Activated CD8-positive, alpha-beta T cell treated with anti-CD3 and anti-CD28 coated beads for 36 hours (primary cell): ENCODE data around the gene MOAP1. TPM values are rescaled to one million over a fixed set of nuclear protein-coding genes. Genes with fewer than 3 reads are reported as not detected.
A peak's percentile ranks its signal among the peaks of the same experiment; 100 is the strongest.
"Not testable (repeated sequence)": the region's sequence is repeated elsewhere in the genome, so short reads cannot be mapped to it uniquely, and the experiment has no call there.

ENCODE experiments used
- ATAC-seq: fragments of 200-7000 bp; cut with Tn5 transposase; one replicate; pipeline ENCODE4 v1.10.0; 2021; ENCODE audit warnings: mild to moderate bottlenecking, moderate library complexity
- CTCF ChIA-PET: fragments of 350-600 bp; sonication (Branson Sonifier 250); formaldehyde crosslinking; loops from one replicate; lab custom pipeline; 2021; ENCODE audit warnings: antibody characterized with exemption; lab: Charles Lee
- POLR2A ChIA-PET: fragments of 350-600 bp; sonication (Branson Sonifier 250); formaldehyde crosslinking; loops from one replicate; lab custom pipeline; 2021; ENCODE audit warnings: antibody characterized with exemption; lab: Charles Lee
- DNase-seq: peaks from one replicate; pipeline ENCODE4 v3.0.0-alpha.2; 2020
- H3K27ac Mint-ChIP-seq: one replicate; pipeline ENCODE4 v1.8.0; 2021; ENCODE audit warnings: mild to moderate bottlenecking, mixed read lengths
- H3K27me3 Mint-ChIP-seq: one replicate; pipeline ENCODE4 v1.8.0; 2021; ENCODE audit warnings: mixed read lengths
- H3K36me3 Mint-ChIP-seq: one replicate; pipeline ENCODE4 v1.8.0; 2021; ENCODE audit warnings: low read depth, mixed read lengths
- H3K4me1 Mint-ChIP-seq: one replicate; pipeline ENCODE4 v1.8.0; 2021; ENCODE audit warnings: low read depth, mixed read lengths
- H3K4me3 Mint-ChIP-seq: one replicate; pipeline ENCODE4 v1.8.0; 2021; ENCODE audit warnings: mild to moderate bottlenecking, moderate library complexity, mixed read lengths
- H3K9me3 Mint-ChIP-seq: one replicate; pipeline ENCODE4 v1.8.0; 2021; ENCODE audit warnings: mixed read lengths
- intact Hi-C: fragments of 100-400 bp; cut with micrococcal nuclease; formaldehyde crosslinking; loops from one replicate; pipeline ENCODE4 v1.10.0; 2022
- total RNA-seq, 2 experiments: library from RNA; stranded (reverse); gene quantifications; one replicate each; pipeline ENCODE4 v1.2.3, GENCODE V29; 2021
- TF ChIP-seq, protein P1 (sequence below): fragments of 200-600 bp; IDR thresholded peaks from one replicate; pipeline ENCODE4 v1.8.0; 2022; ENCODE audit warnings: antibody characterized with exemption, mild to moderate bottlenecking

Gene MOAP1
- total RNA-seq, 2 experiments from 2014 or later, result 19.1 to 19.6 TPM

- Mint-ChIP-seq H3K27me3 (peaks cover 3% of the 10 kb centered on the region), H3K4me1 (no peaks in the 10 kb centered on the region), H3K9me3 (no peaks in the 10 kb centered on the region), H3K36me3 (no peaks in the 10 kb centered on the region), H3K4me3 (no peak overlapping the region), H3K27ac (no peak overlapping the region)
- DNase-seq (no peak), ATAC-seq (no peak)
- ChIA-PET CTCF (no interaction called here), POLR2A (no interaction called here)
- intact Hi-C loops, result no loop called here
- TF ChIP-seq, protein P1, sequence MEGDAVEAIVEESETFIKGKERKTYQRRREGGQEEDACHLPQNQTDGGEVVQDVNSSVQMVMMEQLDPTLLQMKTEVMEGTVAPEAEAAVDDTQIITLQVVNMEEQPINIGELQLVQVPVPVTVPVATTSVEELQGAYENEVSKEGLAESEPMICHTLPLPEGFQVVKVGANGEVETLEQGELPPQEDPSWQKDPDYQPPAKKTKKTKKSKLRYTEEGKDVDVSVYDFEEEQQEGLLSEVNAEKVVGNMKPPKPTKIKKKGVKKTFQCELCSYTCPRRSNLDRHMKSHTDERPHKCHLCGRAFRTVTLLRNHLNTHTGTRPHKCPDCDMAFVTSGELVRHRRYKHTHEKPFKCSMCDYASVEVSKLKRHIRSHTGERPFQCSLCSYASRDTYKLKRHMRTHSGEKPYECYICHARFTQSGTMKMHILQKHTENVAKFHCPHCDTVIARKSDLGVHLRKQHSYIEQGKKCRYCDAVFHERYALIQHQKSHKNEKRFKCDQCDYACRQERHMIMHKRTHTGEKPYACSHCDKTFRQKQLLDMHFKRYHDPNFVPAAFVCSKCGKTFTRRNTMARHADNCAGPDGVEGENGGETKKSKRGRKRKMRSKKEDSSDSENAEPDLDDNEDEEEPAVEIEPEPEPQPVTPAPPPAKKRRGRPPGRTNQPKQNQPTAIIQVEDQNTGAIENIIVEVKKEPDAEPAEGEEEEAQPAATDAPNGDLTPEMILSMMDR, result no peak
Observed at GRCh38 chr14:93148979-93149378, 35.7 kb downstream of the MOAP1 start.

- Mint-ChIP-seq H3K27me3 (peaks cover 2% of the 10 kb centered on the region), H3K9me3 (no peaks in the 10 kb centered on the region), H3K36me3 (no peaks in the 10 kb centered on the region), H3K27ac (peak overlapping the region; percentile 1), H3K4me1 (no peaks in the 10 kb centered on the region), H3K4me3 (no peak overlapping the region)
- CTCF ChIA-PET, result interaction anchor here (0.7 to 3.8 kb wide), 6 partner anchors 14 to 194 kb away, joined by 3 to 16 read pairs (median 4); no protein-coding TSS in a partner anchor
- TF ChIP-seq, protein P1, result no peak
- ATAC-seq (peak; percentile 55), DNase-seq (no peak)
- POLR2A ChIA-PET, result interaction anchor here (1.0 kb wide), 1 partner anchor 31 kb away, joined by 4 read pairs; the partner anchor contains the start of gene ITPK1
- intact Hi-C loops, result no loop called here
Observed at GRCh38 chr14:93146119-93146518, 38.6 kb downstream of the MOAP1 start.

GRCh38 chr14:93142854-93143652 lies 41.6 kb downstream of the MOAP1 start:
- CTCF ChIA-PET, result interaction anchor here (0.7 to 4.9 kb wide), 5 partner anchors 8 to 191 kb away, joined by 4 to 14 read pairs (median 9); no protein-coding TSS in a partner anchor
- TF ChIP-seq, protein P1, result no peak
- peaks cover 4% of the 10 kb centered on the region for H3K4me1 Mint-ChIP-seq
- ATAC-seq, result no peak
- no peak overlapping the region for H3K27ac Mint-ChIP-seq
- intact Hi-C loops, result no loop called here
- DNase-seq, result no peak
- H3K4me3 Mint-ChIP-seq, result no peak overlapping the region
- no peaks in the 10 kb centered on the region for H3K36me3 Mint-ChIP-seq
- H3K27me3 Mint-ChIP-seq, result no peaks in the 10 kb centered on the region
- H3K9me3 Mint-ChIP-seq, result no peaks in the 10 kb centered on the region
- POLR2A ChIA-PET, result no interaction called here

DNA sequence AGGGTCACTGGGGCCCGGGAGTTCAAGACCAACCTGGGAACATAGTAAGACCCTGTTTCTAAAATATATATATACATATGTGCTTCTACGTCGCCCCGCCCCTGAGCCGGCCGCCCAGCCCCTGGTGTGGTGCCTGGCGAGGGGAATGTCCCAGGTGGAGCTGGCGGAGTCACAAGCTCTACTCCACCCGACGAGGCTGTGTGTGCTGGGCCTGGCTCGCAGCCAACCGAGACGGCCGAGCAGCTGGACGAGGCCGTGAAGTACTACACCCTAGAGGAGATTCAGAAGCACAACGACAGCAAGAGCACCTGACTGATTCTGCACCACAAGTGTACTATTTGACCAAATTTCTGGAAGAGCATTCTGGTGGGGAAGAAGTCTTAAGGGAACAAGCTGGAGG lies 46.8 kb downstream of the MOAP1 start:
- intact Hi-C loops, result loop anchor here (2.0 kb wide), 1 partner anchor 185 kb away; no protein-coding TSS in a partner anchor
- ATAC-seq, result no peak
- H3K27me3 Mint-ChIP-seq, result no peaks in the 10 kb centered on the region

GRCh38 chr14:93136508-93136907 lies 48.2 kb downstream of the MOAP1 start:
- H3K9me3 Mint-ChIP-seq, H3K27me3 Mint-ChIP-seq, intact Hi-C loops, DNase-seq, H3K4me1 Mint-ChIP-seq, H3K27ac Mint-ChIP-seq, H3K36me3 Mint-ChIP-seq, H3K4me3 Mint-ChIP-seq, ATAC-seq, POLR2A ChIA-PET: not testable (repeated sequence)
- CTCF ChIA-PET, result interaction anchor here (1.1 to 10.3 kb wide), 3 partner anchors 19 to 185 kb away, joined by 3 to 180 read pairs (median 27); partner anchors contain the start of gene ITPK1

More for the DNA sequence above, 46.8 kb downstream of the MOAP1 start:
- Mint-ChIP-seq H3K27ac (no peak overlapping the region), H3K4me1 (peaks cover 4% of the 10 kb centered on the region), H3K9me3 (no peaks in the 10 kb centered on the region), H3K36me3 (no peaks in the 10 kb centered on the region), H3K4me3 (no peak overlapping the region)
- no peak for DNase-seq
- TF ChIP-seq, protein P1, result no peak
- CTCF ChIA-PET, result interaction anchor here (0.8 to 10.3 kb wide), 9 partner anchors 15 to 191 kb away, joined by 3 to 180 read pairs (median 4); partner anchors contain the start of gene ITPK1
- POLR2A ChIA-PET, result no interaction called here
